Calu3 (cell line): ENCODE data around the gene CEP41. TPM values are rescaled to one million over a fixed set of nuclear protein-coding genes. Genes with fewer than 3 reads are reported as not detected.

ENCODE experiments used
- BruUV-seq: library from RNA; stranded (reverse); fragments of 400-500 nt; replicated peaks from 2 replicates; lab custom pipeline; 2021; lab: Mats Ljungman, UMichigan
- CTCF ChIA-PET: fragments of 300-600 bp; sonication (Branson Sonifier 250); formaldehyde crosslinking; loops from one replicate; lab custom pipeline; 2022; ENCODE audit warnings: antibody characterized with exemption; lab: Charles Lee
- DNase-seq: peaks from one replicate; pipeline ENCODE4 v3.0.0; 2022
- H3K27ac Mint-ChIP-seq: one replicate; pipeline ENCODE4 v1.8.0; 2022; ENCODE audit warnings: mixed read lengths; ENCODE audit not compliant: unreplicated experiment
- H3K27me3 Mint-ChIP-seq: one replicate; pipeline ENCODE4 v1.8.0; 2022; ENCODE audit warnings: mixed read lengths; ENCODE audit not compliant: unreplicated experiment
- H3K36me3 Mint-ChIP-seq: one replicate; pipeline ENCODE4 v1.8.0; 2022; ENCODE audit warnings: mild to moderate bottlenecking, moderate library complexity, mixed read lengths; ENCODE audit not compliant: insufficient read depth, unreplicated experiment
- H3K4me1 Mint-ChIP-seq: one replicate; pipeline ENCODE4 v1.8.0; 2022; ENCODE audit warnings: mild to moderate bottlenecking, low read depth, mixed read lengths; ENCODE audit not compliant: unreplicated experiment
- H3K4me3 Mint-ChIP-seq: one replicate; pipeline ENCODE4 v1.8.0; 2022; ENCODE audit warnings: mild to moderate bottlenecking, low read depth, moderate library complexity, mixed read lengths; ENCODE audit not compliant: unreplicated experiment
- H3K9me3 Mint-ChIP-seq: one replicate; pipeline ENCODE4 v1.8.0; 2022; ENCODE audit warnings: low read depth, mixed read lengths; ENCODE audit not compliant: unreplicated experiment
- CTCF ChIP-seq: fragments of 200-600 bp; IDR thresholded peaks from one replicate; pipeline ENCODE4 v1.8.0; 2022; ENCODE audit warnings: antibody characterized with exemption; ENCODE audit not compliant: unreplicated experiment
- intact Hi-C: fragments of 100-400 bp; cut with micrococcal nuclease; formaldehyde crosslinking; loops from one replicate; pipeline ENCODE4 v1.10.0; 2022; ENCODE audit not compliant: unreplicated experiment
- total RNA-seq: library from RNA; stranded (reverse); gene quantifications from 2 replicates; pipeline ENCODE4 v1.2.3, GENCODE V29; 2022

The CEP41 gene
- total RNA-seq, 1 experiment from 2014 or later, result 21.6 TPM

- Mint-ChIP-seq H3K9me3 (no peaks in the 10 kb centered on the region), H3K36me3 (no peaks in the 10 kb centered on the region), H3K4me1 (no peaks in the 10 kb centered on the region), H3K27me3 (peaks cover 49% of the 10 kb centered on the region), H3K4me3 (no peak overlapping the region), H3K27ac (no peak overlapping the region)
- DNase-seq, result no peak
- CTCF ChIA-PET, result no interaction called here
- intact Hi-C loops, result no loop called here
- TF ChIP-seq CTCF, result no peak
- BruUV-seq, result no TSS peak
Observed at GRCh38 chr7:130471974-130472373, 31.2 kb upstream of the CEP41 start.

GRCh38 chr7:130468612-130469011 lies 27.8 kb upstream of the CEP41 start:
- Mint-ChIP-seq H3K4me3 (no peak overlapping the region), H3K27ac (no peak overlapping the region), H3K36me3 (no peaks in the 10 kb centered on the region), H3K27me3 (peaks cover 15% of the 10 kb centered on the region), H3K4me1 (no peaks in the 10 kb centered on the region), H3K9me3 (no peaks in the 10 kb centered on the region)
- no peak for DNase-seq
- no peak for TF ChIP-seq CTCF
- no TSS peak for BruUV-seq
- intact Hi-C loops, result no loop called here
- CTCF ChIA-PET, result interaction anchor here (0.7 kb wide), 1 partner anchor 14 kb away, joined by 3 read pairs; no protein-coding TSS in a partner anchor

- H3K36me3 Mint-ChIP-seq, result no peaks in the 10 kb centered on the region
- no peak for DNase-seq
- no peaks in the 10 kb centered on the region for H3K4me1 Mint-ChIP-seq
- no TSS peak for BruUV-seq
- CTCF ChIA-PET, result no interaction called here
- H3K27me3 Mint-ChIP-seq, result peaks cover 13% of the 10 kb centered on the region
- H3K27ac Mint-ChIP-seq, result no peak overlapping the region
- no peak for TF ChIP-seq CTCF
- no peak overlapping the region for H3K4me3 Mint-ChIP-seq
- intact Hi-C loops, result no loop called here
- peaks cover 2% of the 10 kb centered on the region for H3K9me3 Mint-ChIP-seq
Observed at GRCh38 chr7:130463553-130464434, 23.0 kb upstream of the CEP41 start.

GRCh38 chr7:130461272-130461671 lies 20.5 kb upstream of the CEP41 start:
- no TSS peak for BruUV-seq
- intact Hi-C loops, result no loop called here

More at GRCh38 chr7:130461272-130461671, 20.5 kb upstream of the CEP41 start:
- no peak for DNase-seq
- CTCF ChIA-PET, result no interaction called here
- Mint-ChIP-seq H3K36me3 (no peaks in the 10 kb centered on the region), H3K27me3 (peaks cover 13% of the 10 kb centered on the region), H3K9me3 (peaks cover 2% of the 10 kb centered on the region), H3K27ac (no peak overlapping the region), H3K4me3 (no peak overlapping the region), H3K4me1 (no peaks in the 10 kb centered on the region)
- no peak for TF ChIP-seq CTCF
